ENCODE measurements around the gene VPS41.

- TF ChIP-seq RELA (IDR thresholded peaks at IDR 0.05; ENCODE audit: borderline replicate concordance, partially characterized antibody) (no peak), CTCF (IDR thresholded peaks at IDR 0.05 in 2 of 3, conservative IDR thresholded peaks at IDR 0.05 in 1 of 3; ENCODE audit: control insufficient read depth in 2 of 3, extremely low read depth in 1 of 3, insufficient read depth in 1 of 3, low read depth in 3 of 3, low read length in 3 of 3) (no peak), BCL3 (IDR thresholded peaks at IDR 0.05; ENCODE audit: borderline replicate concordance, insufficient read depth, low read depth, low read length, poor library complexity, severe bottlenecking) (no peak), LARP7 (IDR thresholded peaks at IDR 0.05) (no peak), PRDM15 (CRISPR knock-in tag; IDR thresholded peaks at IDR 0.05) (no peak), POLR2A (IDR thresholded peaks at IDR 0.05; ENCODE audit: low read depth, low read length) (no peak), JUND (IDR thresholded peaks at IDR 0.05; ENCODE audit: low read depth, low read length) (no peak), CREB1 (IDR thresholded peaks at IDR 0.05; ENCODE audit: low read depth) (no peak)
Observed at GRCh38 chr7:38728145-38728544, 180.8 kb downstream of the VPS41 start.
